GM12878 (cell line): ENCODE measurements around the gene RNF166.

Experiments used
- CTCF ChIP-seq, 3 experiments: IDR thresholded peaks in 2 of 3; conservative IDR thresholded peaks in 1 of 3; 2 replicates each; pipeline ENCODE4 v1.5.1; 2011; ENCODE audit warnings: low read depth in 3 of 3, low read length in 3 of 3, mild to moderate bottlenecking in 3 of 3, control low read depth in 2 of 3, moderate library complexity in 2 of 3, inconsistent platforms in 1 of 3, mixed read lengths in 1 of 3; ENCODE audit not compliant: control insufficient read depth in 2 of 3, insufficient read depth in 1 of 3; ENCODE audit errors: extremely low read depth in 1 of 3
- HDAC6 ChIP-seq: fragments of 200-600 bp; sonication (generic); IDR thresholded peaks from one replicate; pipeline ENCODE4 v1.8.0; 2017; ENCODE audit warnings: antibody characterized with exemption; ENCODE audit not compliant: unreplicated experiment
- MYC ChIP-seq: IDR thresholded peaks from 2 replicates; pipeline ENCODE4 v1.6.1; 2011; ENCODE audit warnings: mild to moderate bottlenecking, low read length, moderate library complexity, inconsistent platforms; ENCODE audit not compliant: insufficient read depth, insufficient replicate concordance, insufficient read length, severe bottlenecking
- TCF7 ChIP-seq: IDR thresholded peaks from 2 replicates; pipeline ENCODE4 v1.6.1; 2014; ENCODE audit warnings: antibody characterized with exemption, borderline replicate concordance

- TF ChIP-seq CTCF (IDR thresholded peaks at IDR 0.05 in 2 of 3, conservative IDR thresholded peaks at IDR 0.05 in 1 of 3; ENCODE audit: control insufficient read depth in 2 of 3, extremely low read depth in 1 of 3, insufficient read depth in 1 of 3, low read depth in 3 of 3, low read length in 3 of 3) (no peak), MYC (no peak), HDAC6 (no peak), TCF7 (no peak)
Observed at GRCh38 chr16:88733630-88734360, 27.6 kb upstream of the RNF166 start.
